GM23338 (cell line): ENCODE measurements around the gene DEDD2.

Experiments
- EZH2 ChIP-seq: fragments of 200-600 bp; sonication (generic); IDR thresholded peaks from one replicate; pipeline ENCODE4 v1.8.0; 2017; ENCODE audit warnings: antibody characterized with exemption, mild to moderate bottlenecking, low read depth; ENCODE audit not compliant: unreplicated experiment
- EZH2phosphoT487 ChIP-seq: fragments of 200-600 bp; sonication (generic); IDR thresholded peaks from one replicate; pipeline ENCODE4 v1.8.1; 2018; ENCODE audit warnings: antibody characterized with exemption; ENCODE audit not compliant: unreplicated experiment
- JUNB ChIP-seq: IDR thresholded peaks from one replicate; pipeline ENCODE4 v1.6.1; 2016; ENCODE audit warnings: antibody characterized with exemption; ENCODE audit not compliant: unreplicated experiment
- POLR2AphosphoS5 ChIP-seq: IDR thresholded peaks from 2 replicates; pipeline ENCODE4 v1.6.1; 2016; ENCODE audit warnings: antibody characterized with exemption, low read depth
- TF ChIP-seq, protein P1 (sequence below), 2 experiments: fragments of 200-600 bp in 1 of 2; sonication (generic) in 1 of 2; conservative IDR thresholded peaks; 2 replicates each; pipeline versions ENCODE4 v1.5.1 to v1.6.1; 2016 to 2017; ENCODE audit warnings: antibody characterized with exemption in 2 of 2, low read depth in 2 of 2, mild to moderate bottlenecking in 2 of 2, moderate library complexity in 1 of 2

DNA sequence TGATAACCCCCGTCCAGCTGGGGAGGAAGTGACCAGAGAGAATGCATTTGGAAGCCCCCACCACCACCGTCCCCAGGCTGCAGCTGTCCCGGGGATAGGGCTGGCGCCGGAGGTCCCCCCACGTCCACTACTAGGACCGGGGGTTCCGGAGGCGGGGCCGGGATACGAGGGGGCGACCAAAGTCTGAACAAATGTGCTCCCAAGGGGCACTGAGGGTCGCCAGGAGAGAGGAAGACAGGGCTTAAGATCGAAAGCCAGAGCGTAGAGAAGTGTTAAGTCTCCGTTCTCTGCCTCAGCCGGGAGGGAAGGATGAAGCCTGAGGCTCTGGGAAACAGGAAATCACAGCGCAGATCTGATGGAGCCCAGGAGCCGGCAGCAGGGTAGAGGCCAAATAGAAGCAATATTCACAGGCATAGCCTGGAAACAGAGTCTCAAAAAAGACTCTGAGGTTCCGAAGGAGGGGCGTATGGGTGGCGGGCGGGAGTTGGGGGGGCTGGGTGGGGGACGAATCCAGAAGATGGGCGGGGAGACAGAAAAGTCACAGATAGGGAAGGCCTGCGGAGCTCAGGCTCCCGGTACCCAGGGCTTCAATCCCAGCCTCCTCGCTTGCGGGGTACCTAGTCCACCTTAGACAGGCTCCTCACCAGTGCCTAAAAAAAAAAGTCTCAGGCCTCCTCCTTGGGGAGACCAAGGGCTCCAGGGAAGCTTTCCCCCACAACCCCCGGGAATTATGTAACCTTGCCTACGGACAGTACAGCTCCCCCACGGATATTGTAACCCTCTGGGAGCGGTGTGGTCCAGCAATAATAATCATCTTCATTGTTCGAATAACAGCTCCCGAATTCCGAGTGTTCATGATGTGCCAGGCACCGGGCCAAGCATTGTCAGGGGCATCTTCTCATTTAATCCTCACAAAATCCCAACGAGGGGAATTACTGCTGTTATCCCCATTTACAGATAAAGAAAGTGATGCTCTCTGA, 38.6 kb upstream of the DEDD2 start:
- TF ChIP-seq, protein P1, sequence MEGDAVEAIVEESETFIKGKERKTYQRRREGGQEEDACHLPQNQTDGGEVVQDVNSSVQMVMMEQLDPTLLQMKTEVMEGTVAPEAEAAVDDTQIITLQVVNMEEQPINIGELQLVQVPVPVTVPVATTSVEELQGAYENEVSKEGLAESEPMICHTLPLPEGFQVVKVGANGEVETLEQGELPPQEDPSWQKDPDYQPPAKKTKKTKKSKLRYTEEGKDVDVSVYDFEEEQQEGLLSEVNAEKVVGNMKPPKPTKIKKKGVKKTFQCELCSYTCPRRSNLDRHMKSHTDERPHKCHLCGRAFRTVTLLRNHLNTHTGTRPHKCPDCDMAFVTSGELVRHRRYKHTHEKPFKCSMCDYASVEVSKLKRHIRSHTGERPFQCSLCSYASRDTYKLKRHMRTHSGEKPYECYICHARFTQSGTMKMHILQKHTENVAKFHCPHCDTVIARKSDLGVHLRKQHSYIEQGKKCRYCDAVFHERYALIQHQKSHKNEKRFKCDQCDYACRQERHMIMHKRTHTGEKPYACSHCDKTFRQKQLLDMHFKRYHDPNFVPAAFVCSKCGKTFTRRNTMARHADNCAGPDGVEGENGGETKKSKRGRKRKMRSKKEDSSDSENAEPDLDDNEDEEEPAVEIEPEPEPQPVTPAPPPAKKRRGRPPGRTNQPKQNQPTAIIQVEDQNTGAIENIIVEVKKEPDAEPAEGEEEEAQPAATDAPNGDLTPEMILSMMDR (conservative IDR thresholded peaks at IDR 0.05; ENCODE audit: low read depth in 2 of 2) = no peak
- no peak for TF ChIP-seq POLR2AphosphoS5
- TF ChIP-seq EZH2phosphoT487 = no peak
- no peak for TF ChIP-seq JUNB
- no peak for TF ChIP-seq EZH2
